CD14-positive monocyte (primary cell): Measurements from ENCODE around the gene SLC38A9. TPM values are rescaled to one million over a fixed set of nuclear protein-coding genes. Genes with fewer than 3 reads are reported as not detected.

Experiments
- DNase-seq, 3 donors: peaks; one replicate each; pipeline ENCODE4 v3.0.0-alpha.2; 2011 to 2022
- H2AFZ ChIP-seq: 2 replicates; pipeline ENCODE4 v1.6.0; 2012; ENCODE audit warnings: mild to moderate bottlenecking, low read depth, low read length, inconsistent platforms; ENCODE audit not compliant: insufficient read depth, poor library complexity, severe bottlenecking
- H3K27ac ChIP-seq, 2 donors: 1 replicate in 1 of 2; 2 replicates in 1 of 2; pipeline ENCODE4 v1.5.1; 2012 to 2013; ENCODE audit warnings: low read length in 2 of 2, control low read depth in 1 of 2, inconsistent platforms in 1 of 2, low read depth in 1 of 2, mild to moderate bottlenecking in 1 of 2
- H3K27me3 ChIP-seq, 2 donors: one replicate each; pipeline versions ENCODE4 v1.6.0 to v1.6.1; 2011 to 2013; ENCODE audit warnings: low read length in 2 of 2; ENCODE audit not compliant: control insufficient read depth in 2 of 2, insufficient read depth in 2 of 2
- H3K36me3 ChIP-seq, 2 donors: replicated peaks in 1 of 2; 1 replicate in 1 of 2; 2 replicates in 1 of 2; pipeline versions ENCODE4 v1.5.1 to v1.6.1; 2012 to 2013; ENCODE audit warnings: low read length in 2 of 2, control low read depth in 1 of 2, inconsistent platforms in 1 of 2, mild to moderate bottlenecking in 1 of 2; ENCODE audit not compliant: insufficient read depth in 2 of 2, control insufficient read depth in 1 of 2
- H3K4me1 ChIP-seq, 2 donors: 1 replicate in 1 of 2; 2 replicates in 1 of 2; pipeline versions ENCODE4 v1.5.1 to v1.6.1; 2012 to 2013; ENCODE audit warnings: low read length in 2 of 2, control low read depth in 1 of 2, inconsistent platforms in 1 of 2, mild to moderate bottlenecking in 1 of 2, moderate library complexity in 1 of 2; ENCODE audit not compliant: insufficient read depth in 2 of 2, control insufficient read depth in 1 of 2
- H3K4me2 ChIP-seq: replicated peaks from 2 replicates; pipeline ENCODE3; 2012; ENCODE audit warnings: low read length, moderate library complexity, mild to moderate bottlenecking; ENCODE audit not compliant: poor library complexity, severe bottlenecking; ENCODE audit errors: extremely low read depth
- H3K4me3 ChIP-seq, 3 experiments: fragments of 200-600 bp in 1 of 3; sonication (generic) in 1 of 3; replicated peaks in 1 of 3; 1 replicate in 2 of 3; 2 replicates in 1 of 3; pipeline ENCODE4 v1.5.1; 2011 to 2013; ENCODE audit warnings: low read length in 3 of 3, mild to moderate bottlenecking in 3 of 3, control low read depth in 2 of 3, low read depth in 2 of 3, inconsistent platforms in 1 of 3, moderate library complexity in 1 of 3
- H3K79me2 ChIP-seq: 2 replicates; pipeline ENCODE4 v1.6.0; 2012; ENCODE audit warnings: mild to moderate bottlenecking, control low read depth, inconsistent platforms, low read length, moderate library complexity; ENCODE audit not compliant: insufficient read depth
- H3K9ac ChIP-seq: 2 replicates; pipeline ENCODE4 v1.6.0; 2017; ENCODE audit warnings: low read length, mild to moderate bottlenecking; ENCODE audit not compliant: insufficient read depth, poor library complexity, severe bottlenecking
- H3K9me3 ChIP-seq, 2 donors: replicated peaks in 1 of 2; 1 replicate in 1 of 2; 2 replicates in 1 of 2; pipeline versions ENCODE4 v1.5.1 to v1.6.1; 2012 to 2013; ENCODE audit warnings: low read length in 2 of 2, control low read depth in 1 of 2; ENCODE audit not compliant: control insufficient read depth in 1 of 2, insufficient read depth in 1 of 2
- H4K20me1 ChIP-seq: 2 replicates; pipeline ENCODE4 v1.6.0; 2012; ENCODE audit warnings: mild to moderate bottlenecking, low read length, control low read depth, moderate library complexity; ENCODE audit not compliant: insufficient read depth
- H3K27ac Mint-ChIP-seq, 7 donors: one replicate each; pipeline ENCODE4 v1.8.0; 2020; ENCODE audit warnings: mild to moderate bottlenecking in 7 of 7, mixed read lengths in 7 of 7, moderate library complexity in 6 of 7, inconsistent platforms in 2 of 7
- H3K27me3 Mint-ChIP-seq, 3 donors: one replicate each; pipeline ENCODE4 v1.8.0; 2021 to 2022; ENCODE audit warnings: low read depth in 3 of 3, mild to moderate bottlenecking in 3 of 3, mixed read lengths in 3 of 3, moderate library complexity in 3 of 3, inconsistent platforms in 1 of 3
- H3K36me3 Mint-ChIP-seq, 2 donors: one replicate each; pipeline ENCODE4 v1.8.0; 2020; ENCODE audit warnings: mixed read lengths in 2 of 2, inconsistent platforms in 1 of 2, mild to moderate bottlenecking in 1 of 2
- H3K4me1 Mint-ChIP-seq: one replicate; pipeline ENCODE4 v1.8.0; 2020; ENCODE audit warnings: mild to moderate bottlenecking, mixed read lengths
- H3K4me3 Mint-ChIP-seq, 2 donors: one replicate each; pipeline ENCODE4 v1.8.0; 2020; ENCODE audit warnings: mild to moderate bottlenecking in 2 of 2, mixed read lengths in 2 of 2, moderate library complexity in 1 of 2
- H3K9me3 Mint-ChIP-seq, 7 donors: one replicate each; pipeline ENCODE4 v1.8.0; 2020 to 2022; ENCODE audit warnings: mixed read lengths in 7 of 7, mild to moderate bottlenecking in 6 of 7, moderate library complexity in 6 of 7, inconsistent platforms in 2 of 7
- WGBS: methylation state at CpG from one replicate; pipeline ENCODE4 v1.1.5; 2013; ENCODE audit warnings: missing lambda C conversion rate; ENCODE audit not compliant: insufficient coverage; 5-methylcytosine and 5-hydroxymethylcytosine counted together
- intact Hi-C, 2 donors: fragments of 100-400 bp; cut with micrococcal nuclease; formaldehyde crosslinking; loops; one replicate each; pipeline versions ENCODE4 v1.15.0 to v1.15.1; 2023
- polyA plus RNA-seq, 3 donors: library from polyadenylated mRNA; depleted of rRNA in 1 of 3; unstranded in 2 of 3; stranded (reverse) in 1 of 3; fragments of 300-500 nt in 2 of 3; fragments of >200 nt in 1 of 3; fragmentation: Illumina TruSeq in 2 of 3; gene quantifications; 1 replicate in 2 of 3; 2 replicates in 1 of 3; pipeline ENCODE4 v1.2.3, GENCODE V29; 2012 to 2021
- TF ChIP-seq, protein P1 (sequence below): fragments of 200-600 bp; IDR thresholded peaks from one replicate; pipeline ENCODE4 v1.8.0; 2022; ENCODE audit warnings: antibody characterized with exemption, mild to moderate bottlenecking

Gene SLC38A9
- polyA plus RNA-seq, 3 donors = 10.7 to 15.2 (median 14.1) TPM

DNA sequence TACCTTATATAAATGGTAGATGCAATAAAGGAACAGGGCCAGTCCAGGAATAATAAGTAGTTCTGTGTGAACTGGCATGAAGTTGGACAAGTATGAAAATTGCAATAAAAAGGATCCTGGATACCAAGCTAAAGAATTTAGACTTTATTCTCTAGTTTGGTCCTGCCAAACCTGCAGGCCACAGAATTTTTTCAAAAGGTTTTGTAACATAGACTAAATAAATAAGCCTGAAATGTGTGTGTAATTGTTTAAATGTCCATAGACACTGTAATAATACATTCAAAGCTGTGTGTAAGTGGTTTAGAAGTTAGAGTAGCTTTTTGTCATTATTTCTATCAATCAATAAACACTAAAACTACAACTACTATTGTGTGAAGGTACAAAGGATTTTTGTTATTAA, 101.6 kb downstream of the SLC38A9 start:
- H3K9me3 ChIP-seq = peaks cover 0 to 8% of the 10 kb centered on the region in 2 donors
- Mint-ChIP-seq H3K27me3 (peaks cover 0 to 3% (median 2%) of the 10 kb centered on the region in 3 donors), H3K4me3 (no peak overlapping the region), H3K36me3 (peaks cover 0 to 5% of the 10 kb centered on the region in 2 donors), H3K27ac (no peak overlapping the region), H3K9me3 (peaks cover 0 to 15% (median 7%) of the 10 kb centered on the region in 7 donors), H3K4me1 (no peaks in the 10 kb centered on the region)
- no peak overlapping the region for H2AFZ ChIP-seq
- no peak overlapping the region for H3K4me3 ChIP-seq
- no peaks in the 10 kb centered on the region for H3K36me3 ChIP-seq
- no peaks in the 10 kb centered on the region for H4K20me1 ChIP-seq
- DNase-seq = no peak
- H3K4me1 ChIP-seq = no peaks in the 10 kb centered on the region
- TF ChIP-seq, protein P1, sequence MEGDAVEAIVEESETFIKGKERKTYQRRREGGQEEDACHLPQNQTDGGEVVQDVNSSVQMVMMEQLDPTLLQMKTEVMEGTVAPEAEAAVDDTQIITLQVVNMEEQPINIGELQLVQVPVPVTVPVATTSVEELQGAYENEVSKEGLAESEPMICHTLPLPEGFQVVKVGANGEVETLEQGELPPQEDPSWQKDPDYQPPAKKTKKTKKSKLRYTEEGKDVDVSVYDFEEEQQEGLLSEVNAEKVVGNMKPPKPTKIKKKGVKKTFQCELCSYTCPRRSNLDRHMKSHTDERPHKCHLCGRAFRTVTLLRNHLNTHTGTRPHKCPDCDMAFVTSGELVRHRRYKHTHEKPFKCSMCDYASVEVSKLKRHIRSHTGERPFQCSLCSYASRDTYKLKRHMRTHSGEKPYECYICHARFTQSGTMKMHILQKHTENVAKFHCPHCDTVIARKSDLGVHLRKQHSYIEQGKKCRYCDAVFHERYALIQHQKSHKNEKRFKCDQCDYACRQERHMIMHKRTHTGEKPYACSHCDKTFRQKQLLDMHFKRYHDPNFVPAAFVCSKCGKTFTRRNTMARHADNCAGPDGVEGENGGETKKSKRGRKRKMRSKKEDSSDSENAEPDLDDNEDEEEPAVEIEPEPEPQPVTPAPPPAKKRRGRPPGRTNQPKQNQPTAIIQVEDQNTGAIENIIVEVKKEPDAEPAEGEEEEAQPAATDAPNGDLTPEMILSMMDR = no peak
- no peak overlapping the region for H3K9ac ChIP-seq
- H3K27ac ChIP-seq = no peak overlapping the region
- intact Hi-C loops = no loop called here
- H3K79me2 ChIP-seq = no peaks in the 10 kb centered on the region
- no peak overlapping the region for H3K4me2 ChIP-seq
- H3K27me3 ChIP-seq = no peaks in the 10 kb centered on the region

DNA sequence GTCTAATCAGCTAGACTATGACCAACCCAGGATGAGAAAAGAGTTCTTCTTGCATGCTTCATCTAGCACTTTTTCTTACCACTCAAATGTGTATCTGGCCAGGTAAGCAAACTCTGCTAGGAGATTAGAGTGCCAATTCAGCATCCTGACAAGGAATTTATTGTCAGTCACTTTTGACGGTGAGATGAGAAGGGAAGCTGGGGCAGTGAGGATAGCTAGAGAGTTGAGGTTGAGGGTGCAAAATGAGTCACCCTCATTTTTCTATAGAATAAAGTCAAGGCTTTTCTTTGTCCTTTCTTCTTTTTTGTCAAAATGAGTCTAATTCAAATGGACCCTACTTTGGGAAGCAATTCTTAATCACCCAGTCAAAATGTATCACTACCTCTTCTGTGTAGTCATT, 102.7 kb downstream of the SLC38A9 start:
- H3K27ac Mint-ChIP-seq = no peak overlapping the region
- Histone ChIP-seq H3K4me1 (no peaks in the 10 kb centered on the region), H3K9ac (no peak overlapping the region), H3K27ac (no peak overlapping the region), H4K20me1 (no peaks in the 10 kb centered on the region), H3K4me3 (no peak overlapping the region), H3K4me2 (no peak overlapping the region), H3K27me3 (no peaks in the 10 kb centered on the region), H3K79me2 (no peaks in the 10 kb centered on the region), H3K36me3 (no peaks in the 10 kb centered on the region), H3K9me3 (peaks cover 0 to 8% of the 10 kb centered on the region in 2 donors), H2AFZ (no peak overlapping the region)
- intact Hi-C loops = no loop called here
- H3K4me1 Mint-ChIP-seq = no peaks in the 10 kb centered on the region
- DNase-seq = no peak
- no CpG with 5 or more reads among the region's 1 CpG for WGBS
- H3K9me3 Mint-ChIP-seq = peaks cover 0 to 13% (median 6%) of the 10 kb centered on the region in 7 donors
- H3K27me3 Mint-ChIP-seq = peaks cover 0 to 3% (median 2%) of the 10 kb centered on the region in 3 donors
- H3K4me3 Mint-ChIP-seq = no peak overlapping the region
- TF ChIP-seq, protein P1 = no peak
- H3K36me3 Mint-ChIP-seq = peaks cover 0 to 3% of the 10 kb centered on the region in 2 donors
